Hepatocyte (in vitro differentiated cells): Measurements from ENCODE around the gene SOX18. TPM values are rescaled to one million over a fixed set of nuclear protein-coding genes. Genes with fewer than 3 reads are reported as not detected.

Experiments used
- DNase-seq: peaks from one replicate; pipeline ENCODE4 v3.0.0-alpha.2; 2016; ENCODE audit warnings: low spot score
- H2AFZ ChIP-seq: fragments of 200-600 bp; sonication (generic); 2 replicates; pipeline ENCODE4 v1.6.0; 2016; ENCODE audit warnings: antibody characterized with exemption, mild to moderate bottlenecking
- H3K27ac ChIP-seq: fragments of 200-600 bp; sonication (generic); 2 replicates; pipeline ENCODE4 v1.5.1; 2016; ENCODE audit warnings: mild to moderate bottlenecking
- H3K27me3 ChIP-seq: fragments of 200-600 bp; sonication (generic); 2 replicates; pipeline ENCODE4 v1.6.1; 2016
- H3K36me3 ChIP-seq: fragments of 200-600 bp; sonication (generic); replicated peaks from 2 replicates; pipeline ENCODE4 v1.5.1; 2016; ENCODE audit warnings: low read depth; ENCODE audit not compliant: insufficient read depth
- H3K4me1 ChIP-seq: fragments of 200-600 bp; sonication (generic); 2 replicates; pipeline ENCODE4 v1.5.1; 2016; ENCODE audit warnings: mild to moderate bottlenecking, moderate library complexity; ENCODE audit not compliant: insufficient read depth
- H3K4me2 ChIP-seq: fragments of 200-600 bp; sonication (generic); 2 replicates; pipeline ENCODE4 v1.6.0; 2016
- H3K4me3 ChIP-seq: fragments of 200-600 bp; sonication (generic); 2 replicates; pipeline ENCODE4 v1.5.1; 2016; ENCODE audit warnings: mild to moderate bottlenecking
- H3K79me2 ChIP-seq: fragments of 200-600 bp; sonication (generic); 2 replicates; pipeline ENCODE4 v1.6.0; 2017; ENCODE audit warnings: mild to moderate bottlenecking
- H3K9me2 ChIP-seq: fragments of 200-600 bp; sonication (generic); replicated peaks from 2 replicates; pipeline ENCODE4 v1.6.0; 2017; ENCODE audit warnings: mild to moderate bottlenecking; ENCODE audit not compliant: insufficient read depth
- H3K9me3 ChIP-seq: fragments of 200-600 bp; sonication (generic); 2 replicates; pipeline ENCODE4 v1.5.1; 2016; ENCODE audit warnings: low read depth, mild to moderate bottlenecking
- H4K20me1 ChIP-seq: fragments of 200-600 bp; sonication (generic); 2 replicates; pipeline ENCODE4 v1.6.0; 2016; ENCODE audit warnings: mild to moderate bottlenecking; ENCODE audit not compliant: insufficient read depth, poor library complexity, severe bottlenecking
- CTCF ChIP-seq: fragments of 200-600 bp; sonication (generic); IDR thresholded peaks from 2 replicates; pipeline ENCODE4 v1.5.1; 2016; ENCODE audit warnings: antibody characterized with exemption, mild to moderate bottlenecking; ENCODE audit not compliant: poor library complexity
- EZH2 ChIP-seq: fragments of 200-600 bp; sonication (generic); IDR thresholded peaks from 2 replicates; pipeline ENCODE4 v1.6.1; 2016; ENCODE audit warnings: antibody characterized with exemption, mild to moderate bottlenecking, borderline replicate concordance
- EZH2phosphoT487 ChIP-seq: fragments of 200-600 bp; sonication (generic); IDR thresholded peaks from one replicate; pipeline ENCODE4 v1.6.1; 2018; ENCODE audit warnings: antibody characterized with exemption, mild to moderate bottlenecking, low read depth, moderate library complexity; ENCODE audit not compliant: unreplicated experiment, severe bottlenecking
- WGBS: methylation state at CpG from one replicate; pipeline ENCODE4 v1.1.6; 2016; ENCODE audit warnings: low lambda C conversion rate; ENCODE audit errors: missing lambda C conversion rate; 5-methylcytosine and 5-hydroxymethylcytosine counted together
- polyA plus RNA-seq: library from polyadenylated mRNA; unstranded; fragments of >200 nt; fragmentation: Nextera tagmentation; extraction: Ambion mirVana; gene quantifications from 2 replicates; pipeline ENCODE4 v1.2.1, GENCODE V29; 2016
- total RNA-seq: library from RNA; depleted of rRNA; stranded (reverse); fragments of >200 nt; gene quantifications from 2 replicates; pipeline ENCODE4 v1.2.3, GENCODE V29; 2014

SOX18 gene
- total and polyA plus RNA-seq, 2 experiments from 2014 or later: 2.0 TPM; not detected in 1

GRCh38 chr20:64053841-64054661 lies 4.6 kb upstream of the SOX18 start:
- DNase-seq: peak; percentile 65
- Histone ChIP-seq H3K9me2 (no peaks in the 10 kb centered on the region), H3K79me2 (no peaks in the 10 kb centered on the region), H3K36me3 (no peaks in the 10 kb centered on the region), H3K27me3 (peaks cover 17% of the 10 kb centered on the region), H4K20me1 (no peaks in the 10 kb centered on the region), H3K27ac (no peak overlapping the region), H3K4me3 (no peak overlapping the region), H3K4me2 (peak overlapping the region; percentile 33), H3K4me1 (peaks cover 28% of the 10 kb centered on the region), H2AFZ (no peak overlapping the region), H3K9me3 (no peaks in the 10 kb centered on the region)
- no peak for TF ChIP-seq EZH2phosphoT487
- TF ChIP-seq CTCF: peak; percentile 36
- TF ChIP-seq EZH2: no peak
- 52% methylated on average over 16 of the region's 17 CpGs for WGBS

- H4K20me1 ChIP-seq: no peaks in the 10 kb centered on the region
- peaks cover 21% of the 10 kb centered on the region for H3K27me3 ChIP-seq
- 85% methylated on average over 31 of the region's 33 CpGs for WGBS
- no peak overlapping the region for H2AFZ ChIP-seq
- TF ChIP-seq CTCF: no peak
- TF ChIP-seq EZH2: no peak
- TF ChIP-seq EZH2phosphoT487: no peak
- peaks cover 28% of the 10 kb centered on the region for H3K4me1 ChIP-seq
- peak overlapping the region; percentile 33 for H3K4me2 ChIP-seq
- no peaks in the 10 kb centered on the region for H3K9me3 ChIP-seq
- H3K9me2 ChIP-seq: no peaks in the 10 kb centered on the region
- no peaks in the 10 kb centered on the region for H3K36me3 ChIP-seq
- H3K4me3 ChIP-seq: no peak overlapping the region
- no peak for DNase-seq
- H3K79me2 ChIP-seq: no peaks in the 10 kb centered on the region
- no peak overlapping the region for H3K27ac ChIP-seq
Measured at GRCh38 chr20:64052987-64053840, 3.8 kb upstream of the SOX18 start.

- no peak for DNase-seq
- H3K9me3 ChIP-seq: no peaks in the 10 kb centered on the region
- H3K4me3 ChIP-seq: no peak overlapping the region
- H3K4me1 ChIP-seq: peaks cover 27% of the 10 kb centered on the region
- TF ChIP-seq EZH2: no peak
- no peak for TF ChIP-seq CTCF
- no peak for TF ChIP-seq EZH2phosphoT487
- H2AFZ ChIP-seq: no peak overlapping the region
- H3K36me3 ChIP-seq: no peaks in the 10 kb centered on the region
- H4K20me1 ChIP-seq: no peaks in the 10 kb centered on the region
- H3K79me2 ChIP-seq: no peaks in the 10 kb centered on the region
- peaks cover 30% of the 10 kb centered on the region for H3K27me3 ChIP-seq
- H3K27ac ChIP-seq: no peak overlapping the region
- WGBS: 88% methylated on average over 10 of the region's 10 CpGs
- no peak overlapping the region for H3K4me2 ChIP-seq
- no peaks in the 10 kb centered on the region for H3K9me2 ChIP-seq
Measured at GRCh38 chr20:64052326-64052722, 2.9 kb upstream of the SOX18 start.
